Ovary (tissue), 9 donors: ENCODE measurements around the gene WNT2. TPM values are rescaled to one million over a fixed set of nuclear protein-coding genes. Genes with fewer than 3 reads are reported as not detected.

Experiments used
- DNase-seq, 5 donors: peaks; one replicate each; pipeline ENCODE4 v3.0.0-alpha.2; 2019 to 2020
- H3K27ac ChIP-seq, 2 donors: fragments of 200-600 bp; one replicate each; pipeline versions ENCODE4 v1.5.1 to v1.8.0; 2019 to 2022
- H3K27me3 ChIP-seq: fragments of 200-600 bp; one replicate; pipeline ENCODE4 v1.8.0; 2022
- H3K36me3 ChIP-seq: fragments of 200-600 bp; sonication (generic); one replicate; pipeline ENCODE4 v1.5.1; 2019
- H3K4me1 ChIP-seq: one replicate; pipeline ENCODE4 v1.8.1; 2013; ENCODE audit warnings: mild to moderate bottlenecking, moderate library complexity; ENCODE audit not compliant: insufficient read depth
- H3K4me3 ChIP-seq: fragments of 200-600 bp; sonication (generic); one replicate; pipeline ENCODE4 v1.5.1; 2017
- H3K9me3 ChIP-seq, 2 donors: fragments of 200-600 bp in 1 of 2; sonication (generic) in 1 of 2; one replicate each; pipeline versions ENCODE4 v1.5.1 to v1.8.1; 2013 to 2019; ENCODE audit warnings: mild to moderate bottlenecking in 1 of 2, moderate library complexity in 1 of 2
- CTCF ChIP-seq, 3 donors: fragments of 450-650 bp in 2 of 3; fragments of 200-600 bp in 1 of 3; IDR thresholded peaks; one replicate each; pipeline versions ENCODE4 v1.5.1 to v1.8.0; 2016 to 2022; ENCODE audit warnings: antibody characterized with exemption in 3 of 3, mild to moderate bottlenecking in 1 of 3
- EP300 ChIP-seq: sonication (generic); formaldehyde crosslinking; IDR thresholded peaks from one replicate; pipeline ENCODE4 v1.6.1; 2017; ENCODE audit warnings: antibody characterized with exemption
- POLR2A ChIP-seq: fragments of 450-650 bp; IDR thresholded peaks from one replicate; pipeline ENCODE4 v1.6.1; 2017; ENCODE audit warnings: antibody characterized with exemption, mild to moderate bottlenecking, moderate library complexity
- WGBS, 3 donors: extraction: QIAGEN DNeasy Blood & Tissue Kit in 1 of 3; methylation state at CpG; one replicate each; pipeline versions ENCODE4 v1.1.5 to v1.1.7; 2013 to 2017; 5-methylcytosine and 5-hydroxymethylcytosine counted together
- intact Hi-C, 4 donors: fragments of 100-400 bp; cut with DNase I; formaldehyde crosslinking; loops; one replicate each; pipeline versions ENCODE4 v1.11.0 to v1.15.1; 2022 to 2023
- polyA plus RNA-seq, 2 donors: library from polyadenylated mRNA; stranded (reverse); fragments of 200-250 nt in 1 of 2; fragments of 350-450 nt in 1 of 2; fragmentation: Illumina TruSeq in 1 of 2; extraction: RNeasy Lipid Tissue Mini Kit (QIAGEN cat#74804) in 1 of 2; gene quantifications; one replicate each; pipeline ENCODE4 v1.2.3, GENCODE V29; 2013 to 2014
- total RNA-seq, 7 donors: library from RNA; depleted of rRNA in 2 of 7; stranded (reverse); fragments of >200 nt in 2 of 7; fragmentation: NEBNext Ultra II Directional in 3 of 7; extraction: Animal tissue kit (Norgen Biotek cat#: 25700) in 3 of 7; gene quantifications; one replicate each; pipeline versions ENCODE4 v1.1.0 to v1.2.4, GENCODE V29; 2016 to 2023
- donor health status: DM: no; HTN: no; CAD: no; lungs with moderate emphysema.
- donor health status: DM: no; HTN: no; CAD: no.
- donor health status: Bipolar disorder and iron deficiency.
- donor health status: DM: yes; HTN: yes; CAD: no.
- donor health status: DM: no; HTN: no; CAD: no.
- donor health status: DM: yes; HTN: yes; CAD: no.

The WNT2 gene
- total and polyA plus RNA-seq, 9 donors = 0.17 to 2.1 (median 0.45) TPM; not detected in 2

GRCh38 chr7:117262546-117262945 is 60.3 kb downstream of the WNT2 start:
- Histone ChIP-seq H3K27me3 (no peaks in the 10 kb centered on the region), H3K4me1 (no peaks in the 10 kb centered on the region), H3K4me3 (no peak overlapping the region), H3K36me3 (no peaks in the 10 kb centered on the region), H3K9me3 (no peaks in the 10 kb centered on the region), H3K27ac (no peak overlapping the region)
- intact Hi-C loops = no loop called here
- DNase-seq = no peak
- 95 to 100% (median 97%) methylated on average over 2 of the region's 2 CpGs for WGBS, 3 donors
- no peak for TF ChIP-seq CTCF (IDR thresholded peaks at IDR 0.05)
- no peak for TF ChIP-seq POLR2A
- TF ChIP-seq EP300 = no peak

- intact Hi-C loops = no loop called here
- no peaks in the 10 kb centered on the region for H3K4me1 ChIP-seq
- no peaks in the 10 kb centered on the region for H3K27me3 ChIP-seq
- no peak overlapping the region for H3K27ac ChIP-seq
- H3K4me3 ChIP-seq = no peak overlapping the region
- no peak for DNase-seq
- H3K9me3 ChIP-seq = no peaks in the 10 kb centered on the region
- 0 to 82% (median 27%) methylated on average over 1 of the region's 1 CpG for WGBS, 3 donors
- TF ChIP-seq CTCF (IDR thresholded peaks at IDR 0.05) (no peak), POLR2A (no peak), EP300 (no peak)
- H3K36me3 ChIP-seq = no peaks in the 10 kb centered on the region
Observed at GRCh38 chr7:117259615-117260014, 63.2 kb downstream of the WNT2 start.

GRCh38 chr7:117251687-117252086 is 71.2 kb downstream of the WNT2 start:
- WGBS, 3 donors = 86 to 92% (median 87%) methylated on average over 4 of the region's 4 CpGs
- Histone ChIP-seq H3K36me3 (no peaks in the 10 kb centered on the region), H3K4me3 (no peak overlapping the region), H3K27ac (no peak overlapping the region), H3K4me1 (no peaks in the 10 kb centered on the region), H3K9me3 (no peaks in the 10 kb centered on the region), H3K27me3 (no peaks in the 10 kb centered on the region)
- intact Hi-C loops = no loop called here
- no peak for TF ChIP-seq EP300
- TF ChIP-seq POLR2A = no peak
- TF ChIP-seq CTCF (IDR thresholded peaks at IDR 0.05) = no peak
- no peak for DNase-seq

GRCh38 chr7:117250801-117251200 is 72.1 kb downstream of the WNT2 start:
- TF ChIP-seq POLR2A (no peak), EP300 (no peak), CTCF (IDR thresholded peaks at IDR 0.05) (no peak)
- no peak overlapping the region for H3K4me3 ChIP-seq
- no peaks in the 10 kb centered on the region for H3K27me3 ChIP-seq
- intact Hi-C loops = no loop called here
- no peaks in the 10 kb centered on the region for H3K9me3 ChIP-seq
- no peaks in the 10 kb centered on the region for H3K4me1 ChIP-seq
- 16 to 22% (median 20%) methylated on average over 4 of the region's 4 CpGs for WGBS, 3 donors
- DNase-seq = no peak
- no peaks in the 10 kb centered on the region for H3K36me3 ChIP-seq
- H3K27ac ChIP-seq = no peak overlapping the region

- H3K9me3 ChIP-seq = no peaks in the 10 kb centered on the region
- TF ChIP-seq CTCF (IDR thresholded peaks at IDR 0.05) = no peak
- no peak for TF ChIP-seq EP300
- TF ChIP-seq POLR2A = no peak
- no peaks in the 10 kb centered on the region for H3K27me3 ChIP-seq
- H3K36me3 ChIP-seq = no peaks in the 10 kb centered on the region
- no peak for DNase-seq
- intact Hi-C loops = no loop called here
- no peak overlapping the region for H3K27ac ChIP-seq
- H3K4me1 ChIP-seq = no peaks in the 10 kb centered on the region
- H3K4me3 ChIP-seq = no peak overlapping the region
Observed at GRCh38 chr7:117250245-117250644, 72.6 kb downstream of the WNT2 start.
